Activated CD4-positive, alpha-beta T cell treated with anti-CD3 and anti-CD28 coated beads for 4 hours (primary cell): Measurements from ENCODE around the gene PEX26.
"Not testable (repeated sequence)": the region's sequence is repeated elsewhere in the genome, so short reads cannot be mapped to it uniquely, and the experiment has no call there.

Experiments used
- DNase-seq, 2 donors: peaks; one replicate each; pipeline ENCODE4 v3.0.0-alpha.2; 2020

The PEX26 gene

GRCh38 chr22:18056807-18057474 lies 20.8 kb upstream of the PEX26 start:
- DNase-seq: no peak

- DNase-seq: no peak
These were observed 20.1 kb upstream of the PEX26 start for GRCh38 chr22:18057568-18058209.

DNA sequence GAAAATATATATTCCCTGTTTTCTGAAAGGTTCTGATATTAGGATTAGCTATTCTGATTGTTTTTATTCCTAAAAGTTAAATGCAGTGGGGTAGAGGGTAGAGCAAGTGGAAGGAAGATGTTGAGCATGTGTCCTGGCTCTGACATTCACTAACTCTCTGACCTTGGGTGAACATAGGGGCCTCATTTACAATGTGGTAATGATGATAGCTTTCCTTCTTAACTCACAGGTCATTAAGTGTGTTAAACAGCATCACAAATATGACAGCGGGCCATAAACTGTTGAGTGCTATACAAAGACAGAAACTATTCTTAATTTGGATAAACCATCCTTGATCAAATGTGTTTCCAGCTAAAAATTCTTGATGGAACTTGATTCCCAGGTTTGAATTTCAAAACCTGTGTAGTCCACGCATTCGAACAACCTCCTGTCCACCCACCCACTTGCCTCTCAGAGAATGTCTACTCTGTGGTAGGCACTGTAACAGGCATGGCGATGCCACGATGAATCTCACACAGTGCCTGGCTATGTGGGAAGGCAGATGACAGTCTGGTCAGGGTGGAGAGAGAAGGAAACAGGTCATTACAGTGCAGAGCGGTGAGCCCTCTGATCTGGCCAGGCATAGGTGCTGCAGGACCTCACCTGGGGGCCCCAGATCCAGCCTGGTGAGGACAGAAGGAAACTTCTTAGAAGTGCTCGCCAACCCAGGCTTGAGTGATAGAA lies 19.3 kb upstream of the PEX26 start:
- no peak for DNase-seq

DNA sequence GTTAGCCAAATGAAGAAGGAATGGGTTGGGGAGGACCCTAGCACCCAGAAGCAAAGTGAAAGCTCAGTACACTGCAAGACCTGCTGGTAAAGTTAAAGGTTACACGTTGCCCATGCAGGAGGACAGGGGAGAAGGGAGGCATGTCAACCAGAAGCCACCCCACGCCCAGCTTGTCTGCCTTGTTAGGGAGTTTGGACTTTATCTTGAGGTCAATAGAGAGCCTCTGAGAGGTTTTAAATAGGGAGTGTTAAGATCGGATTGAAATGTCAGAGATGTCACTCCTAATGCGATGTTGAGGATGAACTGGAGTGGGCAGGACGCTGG lies 18.7 kb upstream of the PEX26 start:
- DNase-seq: no peak

DNA sequence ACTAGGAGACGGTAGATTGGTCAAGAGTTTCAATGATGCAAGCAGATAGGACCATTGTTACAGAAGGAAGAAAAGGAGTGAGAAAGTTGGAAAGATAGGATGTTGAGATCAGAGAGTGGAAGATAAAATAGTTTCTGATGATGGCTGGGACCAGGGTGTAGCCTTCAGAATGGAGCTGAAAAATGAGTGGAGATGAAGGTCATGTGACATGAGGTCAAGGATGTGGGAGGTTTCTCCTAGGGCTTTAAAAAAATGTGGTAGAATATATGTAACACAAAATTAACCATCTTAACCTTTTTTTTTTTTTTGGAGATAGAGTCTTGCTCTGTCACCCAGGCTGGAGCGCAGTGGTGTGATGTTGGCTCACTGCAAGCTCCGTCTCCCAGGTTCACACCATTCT lies 18.3 kb upstream of the PEX26 start:
- no peak for DNase-seq

GRCh38 chr22:18059991-18060390 lies 17.8 kb upstream of the PEX26 start:
- no peak for DNase-seq

GRCh38 chr22:18060646-18061620 lies 16.9 kb upstream of the PEX26 start:
- no peak for DNase-seq

GRCh38 chr22:18062421-18062820 lies 15.4 kb upstream of the PEX26 start:
- no peak for DNase-seq

DNA sequence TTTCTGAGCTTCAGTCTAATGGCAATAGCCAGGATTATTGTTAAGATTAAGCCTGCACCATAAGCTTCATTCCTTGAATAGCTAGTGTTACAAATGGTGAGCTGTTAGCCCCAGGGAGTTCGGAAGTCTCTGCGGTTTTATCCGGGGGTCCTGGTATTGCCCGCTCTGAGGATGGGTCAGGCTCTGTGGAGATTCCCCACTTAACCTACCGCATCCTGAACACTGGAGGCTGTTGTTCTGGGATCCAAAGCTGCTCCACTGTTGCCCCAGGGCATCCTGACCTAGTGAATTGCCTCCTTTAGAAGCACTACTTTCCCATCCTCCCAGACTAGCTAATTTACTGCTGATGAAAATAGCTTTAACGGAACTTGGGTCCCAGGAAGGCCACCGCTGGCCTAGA lies 14.5 kb upstream of the PEX26 start:
- DNase-seq: no peak

DNA sequence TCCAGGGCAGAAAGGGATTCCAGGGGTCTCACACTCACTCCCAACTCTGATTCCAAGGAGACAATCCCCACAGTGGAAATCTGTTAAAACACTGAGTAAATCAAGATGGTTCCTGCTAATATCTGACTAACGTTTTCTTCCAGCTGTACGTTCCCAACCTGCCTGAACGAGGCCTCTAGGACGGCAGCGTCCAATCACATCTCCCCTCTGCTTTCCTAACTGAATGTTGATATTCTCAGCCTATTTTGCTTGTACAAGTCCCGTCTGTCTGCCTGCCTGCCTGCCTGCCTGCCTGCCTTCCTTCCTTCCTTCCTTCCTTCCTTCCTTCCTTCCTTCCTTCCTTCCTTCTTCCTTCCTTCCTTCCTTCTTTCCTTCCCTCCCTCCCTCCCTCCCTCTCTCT lies 14.1 kb upstream of the PEX26 start:
- not testable (repeated sequence) for DNase-seq

- no peak for DNase-seq
These were observed 13.2 kb upstream of the PEX26 start for GRCh38 chr22:18064636-18065035.

GRCh38 chr22:18065256-18065655 lies 12.5 kb upstream of the PEX26 start:
- no peak for DNase-seq

GRCh38 chr22:18066181-18066859 lies 11.5 kb upstream of the PEX26 start:
- DNase-seq: no peak

- no peak for DNase-seq
These were observed 10.7 kb upstream of the PEX26 start for GRCh38 chr22:18067121-18067520.

GRCh38 chr22:18067548-18068341 lies 10.0 kb upstream of the PEX26 start:
- no peak for DNase-seq

- DNase-seq: no peak
These were observed 9.3 kb upstream of the PEX26 start for GRCh38 chr22:18068381-18068988.

GRCh38 chr22:18069041-18069440 lies 8.7 kb upstream of the PEX26 start:
- DNase-seq: no peak

- no peak for DNase-seq
These were observed 7.7 kb upstream of the PEX26 start for GRCh38 chr22:18070041-18070440.

- no peak for DNase-seq
These were observed 7.1 kb upstream of the PEX26 start for GRCh38 chr22:18070556-18071306.

DNA sequence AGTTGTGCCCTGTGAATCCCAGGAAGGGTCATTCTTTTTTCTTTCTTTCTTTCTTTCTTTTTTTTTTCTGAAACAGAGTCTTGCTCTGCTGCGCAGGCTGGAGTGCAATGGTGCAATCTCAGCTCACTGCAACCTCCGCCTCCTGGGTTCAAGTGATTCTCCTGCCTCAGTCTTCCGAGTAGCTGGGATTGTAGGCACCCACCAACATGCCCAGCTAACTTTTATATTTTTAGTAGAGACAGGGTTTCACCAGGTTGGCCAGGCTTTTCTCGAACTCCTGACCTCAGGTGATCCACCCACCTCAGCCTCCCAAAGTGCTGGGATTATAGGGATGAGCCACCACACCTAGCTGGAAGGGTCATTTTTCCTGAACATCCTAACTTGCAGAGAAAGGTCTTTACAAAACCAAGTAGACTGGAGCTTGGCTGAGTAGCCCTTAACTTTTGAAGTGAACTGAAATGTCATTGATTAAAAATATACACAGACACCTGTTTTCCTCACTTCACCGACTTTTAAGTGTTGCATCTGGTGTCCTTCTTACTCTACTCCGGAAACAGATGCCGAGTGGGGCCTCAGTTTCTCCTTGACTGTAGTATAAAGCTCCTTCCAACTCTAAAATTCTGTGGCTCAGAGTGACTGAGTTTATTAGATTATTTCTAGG lies 6.4 kb upstream of the PEX26 start:
- not testable (repeated sequence) for DNase-seq
